HG02588 (cell line): ENCODE results near the gene ASGR2.
"Not testable (repeated sequence)": the region's sequence is repeated elsewhere in the genome, so short reads cannot be mapped to it uniquely, and the experiment has no call there.

Experiments used
- ATAC-seq: cut with Tn5 transposase; IDR thresholded peaks from one replicate; pipeline ENCODE4 v1.9.1; 2021; ENCODE audit warnings: mild to moderate bottlenecking, moderate library complexity; ENCODE audit not compliant: unreplicated experiment

The ASGR2 gene

DNA sequence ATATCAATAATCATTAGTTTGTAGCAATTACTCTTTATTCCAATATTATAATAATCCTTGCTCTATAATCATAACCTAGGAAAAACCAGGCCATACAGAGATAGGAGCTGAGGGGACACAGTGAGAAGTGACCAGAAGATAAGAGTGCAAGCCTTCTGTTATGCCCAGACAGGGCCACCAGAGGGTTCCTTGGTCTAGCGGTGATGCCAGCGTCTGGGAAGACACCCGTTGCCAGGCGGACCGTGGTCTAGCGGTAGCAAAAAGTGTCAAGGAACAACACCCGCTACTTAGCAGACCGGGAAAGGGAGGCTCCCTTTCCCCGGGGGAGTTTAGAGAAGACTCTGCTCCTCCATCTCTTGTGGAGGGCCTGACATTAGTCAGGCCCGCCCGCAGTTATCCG, 11.8 kb upstream of the ASGR2 start:
- ATAC-seq = not testable (repeated sequence)

- no peak for ATAC-seq
Measured at GRCh38 chr17:7124923-7125322, 10.3 kb upstream of the ASGR2 start.

GRCh38 chr17:7123844-7124243, 9.2 kb upstream of the ASGR2 start:
- ATAC-seq = no peak

DNA sequence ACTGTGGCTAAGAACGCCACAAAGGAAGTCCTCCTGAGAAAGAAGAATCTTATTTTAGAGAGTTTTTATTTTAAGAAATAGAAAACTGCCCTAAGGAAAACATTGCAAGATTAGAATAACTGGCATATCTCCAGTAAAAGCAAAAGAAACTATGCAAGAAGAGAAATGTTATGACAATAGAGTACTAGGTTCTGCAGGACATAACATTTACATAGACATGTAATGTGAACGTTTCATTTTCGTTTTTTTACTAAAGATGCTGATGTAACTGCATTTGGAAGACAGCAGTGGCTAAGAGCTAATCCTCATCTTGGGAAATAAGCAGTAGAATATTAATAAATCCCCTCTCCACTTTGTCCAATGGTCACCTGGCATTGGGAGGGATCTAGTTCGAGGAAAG, 7.8 kb upstream of the ASGR2 start:
- ATAC-seq = no peak

GRCh38 chr17:7120635-7121034, 6.0 kb upstream of the ASGR2 start:
- not testable (repeated sequence) for ATAC-seq

GRCh38 chr17:7120123-7120522, 5.5 kb upstream of the ASGR2 start:
- ATAC-seq = no peak

DNA sequence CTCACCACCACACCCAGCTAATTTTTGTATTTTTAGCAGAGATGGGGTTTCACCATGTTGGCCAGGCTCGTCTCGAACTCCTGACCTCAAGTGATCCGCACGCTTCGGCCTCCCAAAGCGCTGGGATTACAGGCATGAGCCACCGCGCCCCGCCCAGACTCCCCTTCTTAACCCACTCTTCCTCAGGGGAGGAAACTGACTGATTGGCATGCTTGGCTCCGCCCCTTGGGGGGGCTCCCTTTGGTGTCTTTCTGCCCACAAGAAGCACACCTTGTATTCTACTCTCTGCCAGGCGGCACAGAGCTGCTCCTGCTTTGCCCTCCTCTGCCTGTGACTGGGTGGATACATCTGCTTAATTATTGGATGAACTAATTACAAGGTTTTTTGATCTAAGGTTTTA, 4.7 kb upstream of the ASGR2 start:
- ATAC-seq = no peak

DNA sequence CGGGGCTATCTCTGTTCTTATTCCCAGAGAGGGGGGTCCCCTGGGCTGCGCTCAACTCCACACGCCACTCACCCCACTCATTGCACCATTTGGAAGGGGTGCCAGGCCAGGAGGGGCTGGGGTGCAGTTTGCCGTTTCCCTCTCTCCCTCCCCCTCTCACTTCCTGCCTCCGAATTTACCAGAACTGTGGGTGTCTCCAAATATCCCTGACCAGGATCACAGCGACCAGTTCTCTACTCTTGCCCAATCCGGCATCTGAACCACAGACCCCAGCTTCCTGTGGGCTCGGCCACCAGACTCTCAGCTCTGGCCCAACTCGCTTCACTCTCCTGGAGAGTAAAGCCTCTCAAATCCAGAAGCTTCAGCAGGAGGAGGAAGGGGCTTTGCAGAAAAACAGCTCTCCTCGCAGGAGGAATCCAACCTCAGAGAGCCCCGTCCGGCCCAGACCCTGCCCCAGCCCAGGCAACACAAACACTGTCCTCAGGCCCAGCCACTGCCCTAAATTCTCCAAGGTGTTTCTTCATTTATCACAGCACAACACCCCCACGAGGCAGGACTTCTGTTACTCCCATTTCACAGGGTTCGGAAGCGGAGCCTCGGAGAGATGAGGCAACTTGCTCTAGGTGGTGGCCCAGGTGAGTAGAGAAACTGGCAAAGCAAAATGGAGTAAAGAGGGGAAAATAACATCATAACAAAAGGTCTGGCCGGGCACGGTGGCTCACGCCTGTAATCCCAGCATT, 423 bp upstream of the ASGR2 start:
- ATAC-seq = no peak

- no peak for ATAC-seq
Measured at GRCh38 chr17:7113273-7114071, 1.1 kb downstream of the ASGR2 start.

- ATAC-seq = no peak
Measured at GRCh38 chr17:7112510-7113108, 2.0 kb downstream of the ASGR2 start.

GRCh38 chr17:7111784-7112509, 2.7 kb downstream of the ASGR2 start:
- ATAC-seq = no peak

GRCh38 chr17:7110617-7111306, 3.9 kb downstream of the ASGR2 start:
- ATAC-seq = no peak

DNA sequence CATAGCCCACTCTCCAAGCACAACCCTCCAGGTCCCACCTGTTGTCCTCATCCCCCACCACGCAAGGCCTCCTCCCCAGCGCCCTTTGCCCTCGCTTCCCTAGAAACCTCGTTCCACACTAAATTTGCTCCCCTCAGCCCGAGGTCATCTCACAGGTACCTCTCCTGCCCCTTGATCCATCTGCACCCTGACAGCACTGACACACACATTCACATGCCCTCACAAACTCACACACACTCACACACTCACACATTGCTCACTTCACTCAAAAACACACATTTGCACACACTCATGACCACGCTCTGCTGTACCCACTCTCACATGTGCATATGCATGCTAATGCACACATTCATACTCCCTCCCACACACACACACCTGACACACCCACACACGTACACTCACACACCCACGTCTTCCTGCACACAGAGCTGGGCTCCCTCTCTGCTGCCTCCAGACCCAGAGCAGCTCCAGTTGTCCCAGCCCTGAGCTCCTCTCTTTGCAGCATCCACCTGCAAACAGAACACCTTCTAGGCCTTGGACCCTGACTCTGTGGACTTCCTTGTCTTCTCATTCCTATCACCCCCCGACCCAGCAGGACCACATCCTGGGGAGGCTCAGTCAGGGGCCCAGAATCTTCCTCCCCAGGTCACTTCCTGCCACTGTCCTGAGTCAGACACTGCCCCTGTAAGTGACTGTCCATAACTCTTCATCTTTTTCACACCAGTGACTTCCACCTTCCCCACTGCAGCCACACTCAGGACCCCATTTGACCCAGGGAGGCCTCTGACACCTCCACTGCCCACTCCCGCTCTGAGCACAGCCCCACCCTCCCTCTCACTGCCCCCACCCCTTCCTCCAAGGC, 4.9 kb downstream of the ASGR2 start:
- ATAC-seq = no peak

GRCh38 chr17:7108981-7109380, 5.6 kb downstream of the ASGR2 start:
- no peak for ATAC-seq

- no peak for ATAC-seq
Measured at GRCh38 chr17:7108560-7108925, 6.1 kb downstream of the ASGR2 start.

- no peak for ATAC-seq
Measured at GRCh38 chr17:7107795-7108559, 6.6 kb downstream of the ASGR2 start.

DNA sequence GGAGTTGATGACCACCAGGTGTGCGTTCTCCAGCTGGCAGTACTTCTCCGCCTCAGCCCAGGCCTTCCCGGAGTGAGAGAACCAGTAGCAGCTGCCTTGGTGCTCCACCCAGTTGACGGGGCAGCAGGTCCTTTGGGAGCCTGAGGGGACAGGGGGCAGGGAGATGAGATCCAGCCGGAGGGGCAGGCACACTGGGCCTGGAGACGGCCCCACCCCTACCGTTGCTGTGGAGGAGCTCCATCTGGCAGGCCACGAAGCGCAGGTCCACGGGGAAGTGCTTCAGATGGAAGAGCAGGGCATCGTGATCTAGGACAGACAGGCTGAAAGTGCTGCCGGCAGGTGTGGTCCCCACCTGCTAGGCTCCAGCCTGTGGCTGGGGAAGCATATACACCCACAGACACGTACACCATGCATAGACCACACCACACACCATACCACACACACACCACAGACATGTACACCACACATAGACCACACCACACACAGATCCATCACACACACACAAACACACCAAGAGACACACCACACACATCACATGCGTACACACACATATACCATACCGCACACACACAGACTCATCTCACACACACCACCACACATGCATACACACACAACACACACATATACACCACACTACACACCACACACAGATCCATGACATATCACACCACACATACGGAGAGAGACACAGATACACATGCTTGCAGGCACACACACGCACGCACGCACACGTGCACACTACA, 7.4 kb downstream of the ASGR2 start:
- no peak for ATAC-seq

GRCh38 chr17:7102421-7102820, 12.2 kb downstream of the ASGR2 start:
- ATAC-seq = no peak
